Mucosa of stomach (tissue), 1 donor: ENCODE measurements around the gene TTC27.
"Not testable (repeated sequence)": the region's sequence is repeated elsewhere in the genome, so short reads cannot be mapped to it uniquely, and the experiment has no call there.

Source experiments
- H3K27me3 ChIP-seq: one replicate; pipeline ENCODE4 v1.7.0; 2013; ENCODE audit warnings: mild to moderate bottlenecking, low read length; ENCODE audit not compliant: control insufficient read depth, insufficient read depth
- H3K36me3 ChIP-seq: one replicate; pipeline ENCODE4 v1.7.0; 2013; ENCODE audit warnings: low read length; ENCODE audit not compliant: control insufficient read depth, insufficient read depth
- H3K4me1 ChIP-seq: one replicate; pipeline ENCODE4 v1.7.0; 2013; ENCODE audit warnings: mild to moderate bottlenecking, low read length; ENCODE audit not compliant: control insufficient read depth, insufficient read depth
- H3K4me3 ChIP-seq: one replicate; pipeline ENCODE4 v1.7.0; 2013; ENCODE audit warnings: low read length
- H3K9ac ChIP-seq: one replicate; pipeline ENCODE4 v1.7.0; 2013; ENCODE audit warnings: mild to moderate bottlenecking, low read length, moderate library complexity
- H3K9me3 ChIP-seq: one replicate; pipeline ENCODE4 v1.7.0; 2013; ENCODE audit warnings: mild to moderate bottlenecking, low read length, moderate library complexity; ENCODE audit not compliant: control insufficient read depth
- donor health status: Pancreatic carcinoma.

The TTC27 gene

DNA sequence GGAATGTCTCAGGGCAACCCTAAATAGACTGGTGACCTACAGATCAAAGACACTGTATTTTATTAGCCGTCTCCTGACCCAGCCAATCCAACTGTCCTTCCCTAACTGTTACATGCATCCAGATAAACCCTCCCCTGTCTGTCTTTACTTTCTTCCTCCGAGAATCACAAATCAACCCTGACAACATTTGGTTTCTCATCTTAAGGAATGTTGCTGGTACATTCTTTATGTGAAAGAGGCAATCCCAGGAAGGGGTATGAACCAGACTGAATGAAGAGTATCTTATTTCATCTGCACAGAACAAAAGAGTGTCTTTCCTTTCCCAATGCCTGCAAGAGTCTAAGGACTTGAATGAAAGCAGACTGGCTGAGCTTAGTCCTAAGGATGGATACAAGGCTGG, 205.0 kb downstream of the TTC27 start:
- peaks cover 5% of the 10 kb centered on the region for H3K4me1 ChIP-seq
- H3K27me3 ChIP-seq: no peaks in the 10 kb centered on the region
- no peaks in the 10 kb centered on the region for H3K9me3 ChIP-seq
- no peak overlapping the region for H3K9ac ChIP-seq
- no peaks in the 10 kb centered on the region for H3K36me3 ChIP-seq
- H3K4me3 ChIP-seq: no peak overlapping the region

DNA sequence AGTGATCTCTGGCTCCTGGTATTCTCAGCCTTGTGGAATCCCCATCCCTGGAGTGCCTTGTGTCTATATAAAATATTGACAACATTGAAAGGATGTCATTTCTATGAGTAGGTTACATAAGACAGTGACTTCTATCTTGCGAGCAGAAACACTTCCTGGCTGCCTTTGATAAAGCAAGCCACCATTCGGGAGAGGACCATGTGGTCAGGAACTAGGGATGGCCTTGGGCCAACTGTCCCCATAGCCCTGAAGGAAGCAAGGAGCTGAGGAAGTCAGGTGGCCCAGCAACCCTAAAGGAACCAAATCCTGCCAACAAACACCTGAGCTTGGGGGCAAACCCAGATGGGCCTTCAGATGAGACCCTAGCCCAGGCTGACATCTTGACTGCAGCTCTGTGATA, 205.9 kb downstream of the TTC27 start:
- no peaks in the 10 kb centered on the region for H3K9me3 ChIP-seq
- H3K27me3 ChIP-seq: no peaks in the 10 kb centered on the region
- no peaks in the 10 kb centered on the region for H3K36me3 ChIP-seq
- H3K4me3 ChIP-seq: no peak overlapping the region
- H3K4me1 ChIP-seq: peaks cover 9% of the 10 kb centered on the region
- H3K9ac ChIP-seq: no peak overlapping the region

DNA sequence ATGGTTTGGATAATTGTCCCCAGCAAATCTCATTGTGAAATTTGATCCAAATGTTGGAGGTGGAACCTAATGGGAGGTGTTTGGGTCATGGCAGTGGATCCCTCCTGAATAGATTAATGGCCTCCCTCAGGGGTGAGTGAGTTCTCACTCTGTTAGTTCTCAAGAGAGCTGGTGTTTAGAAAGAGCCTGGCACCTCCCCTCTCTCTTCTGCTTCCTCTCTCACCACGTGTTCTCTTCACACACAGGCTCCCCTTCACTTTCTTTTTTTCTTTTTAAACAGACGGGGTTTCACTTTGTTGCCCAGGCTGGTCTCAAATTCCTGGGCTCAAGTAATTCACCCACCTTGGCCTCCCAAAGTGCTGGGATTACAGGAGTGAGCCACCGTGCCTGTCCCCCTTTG, 207.3 kb downstream of the TTC27 start:
- no peaks in the 10 kb centered on the region for H3K27me3 ChIP-seq
- H3K4me3 ChIP-seq: no peak overlapping the region
- H3K9ac ChIP-seq: no peak overlapping the region
- H3K36me3 ChIP-seq: no peaks in the 10 kb centered on the region
- peaks cover 9% of the 10 kb centered on the region for H3K4me1 ChIP-seq
- H3K9me3 ChIP-seq: no peaks in the 10 kb centered on the region

DNA sequence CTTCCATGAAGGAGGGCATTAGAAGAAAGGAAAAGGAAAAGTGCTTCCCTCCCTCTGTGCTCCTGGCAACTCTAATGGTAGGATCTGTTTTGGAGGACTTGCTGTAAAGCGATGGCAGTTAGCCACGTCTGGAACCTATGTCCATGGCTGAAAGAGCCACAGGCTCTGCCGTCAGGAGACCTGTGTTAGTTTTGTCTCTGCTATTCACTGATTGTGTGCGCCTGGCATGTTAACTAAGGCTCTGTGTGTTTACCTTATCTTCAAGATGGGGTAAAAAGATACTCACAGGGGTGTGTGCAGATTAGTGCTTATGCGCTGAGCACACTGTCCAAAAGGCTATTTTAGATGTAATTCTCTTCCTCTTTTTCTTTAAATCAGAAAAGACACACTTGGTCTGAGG, 209.1 kb downstream of the TTC27 start:
- no peak overlapping the region for H3K9ac ChIP-seq
- H3K4me3 ChIP-seq: no peak overlapping the region
- no peaks in the 10 kb centered on the region for H3K27me3 ChIP-seq
- H3K36me3 ChIP-seq: no peaks in the 10 kb centered on the region
- H3K4me1 ChIP-seq: peaks cover 9% of the 10 kb centered on the region
- H3K9me3 ChIP-seq: no peaks in the 10 kb centered on the region

DNA sequence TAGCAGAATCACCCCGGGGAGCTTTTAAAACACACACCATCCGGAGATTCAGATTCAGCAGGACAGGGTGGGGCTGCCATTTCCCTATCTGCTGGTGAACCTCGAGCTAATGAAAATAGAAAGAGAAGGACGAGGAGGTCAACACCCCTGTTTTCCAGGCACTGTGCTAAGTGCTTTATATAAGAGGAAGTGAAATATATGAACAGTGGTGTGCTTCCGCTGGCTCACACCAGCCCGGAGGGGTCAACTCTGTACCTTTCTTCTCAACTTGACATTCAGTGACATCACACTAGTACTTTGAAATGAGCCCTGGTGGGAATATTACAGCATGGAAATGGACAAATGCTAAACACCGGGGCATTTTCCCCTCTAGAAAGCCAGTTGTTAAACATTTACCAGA, 210.6 kb downstream of the TTC27 start:
- Histone ChIP-seq H3K36me3 (no peaks in the 10 kb centered on the region), H3K9me3 (no peaks in the 10 kb centered on the region), H3K27me3 (no peaks in the 10 kb centered on the region)

DNA sequence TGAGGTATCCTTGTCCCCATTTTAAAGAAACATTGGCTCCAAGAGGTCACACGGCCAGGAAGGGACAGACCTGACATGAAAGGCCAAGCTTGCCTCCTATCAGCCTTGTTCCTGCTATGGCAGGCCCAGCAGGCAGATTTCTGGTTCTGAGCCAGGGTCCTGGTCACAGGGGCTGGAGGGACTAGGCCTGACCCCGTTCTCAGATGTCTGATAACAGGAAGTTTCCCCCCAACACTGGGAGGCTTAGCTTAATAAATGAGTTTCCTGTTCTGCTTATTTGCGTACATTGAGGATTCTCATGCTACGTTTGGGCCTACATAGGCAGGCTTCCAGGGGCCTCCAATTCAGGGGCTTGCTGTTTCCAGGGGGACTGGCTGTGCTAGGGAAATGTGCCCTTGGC, 211.1 kb downstream of the TTC27 start:
- H3K36me3 ChIP-seq: no peaks in the 10 kb centered on the region
- H3K4me3 ChIP-seq: no peak overlapping the region
- no peaks in the 10 kb centered on the region for H3K9me3 ChIP-seq
- H3K27me3 ChIP-seq: no peaks in the 10 kb centered on the region
- H3K9ac ChIP-seq: no peak overlapping the region
- H3K4me1 ChIP-seq: peaks cover 9% of the 10 kb centered on the region

More for the DNA sequence above, 210.6 kb downstream of the TTC27 start:
- no peak overlapping the region for H3K4me3 ChIP-seq
- no peak overlapping the region for H3K9ac ChIP-seq
- H3K4me1 ChIP-seq: peaks cover 9% of the 10 kb centered on the region

DNA sequence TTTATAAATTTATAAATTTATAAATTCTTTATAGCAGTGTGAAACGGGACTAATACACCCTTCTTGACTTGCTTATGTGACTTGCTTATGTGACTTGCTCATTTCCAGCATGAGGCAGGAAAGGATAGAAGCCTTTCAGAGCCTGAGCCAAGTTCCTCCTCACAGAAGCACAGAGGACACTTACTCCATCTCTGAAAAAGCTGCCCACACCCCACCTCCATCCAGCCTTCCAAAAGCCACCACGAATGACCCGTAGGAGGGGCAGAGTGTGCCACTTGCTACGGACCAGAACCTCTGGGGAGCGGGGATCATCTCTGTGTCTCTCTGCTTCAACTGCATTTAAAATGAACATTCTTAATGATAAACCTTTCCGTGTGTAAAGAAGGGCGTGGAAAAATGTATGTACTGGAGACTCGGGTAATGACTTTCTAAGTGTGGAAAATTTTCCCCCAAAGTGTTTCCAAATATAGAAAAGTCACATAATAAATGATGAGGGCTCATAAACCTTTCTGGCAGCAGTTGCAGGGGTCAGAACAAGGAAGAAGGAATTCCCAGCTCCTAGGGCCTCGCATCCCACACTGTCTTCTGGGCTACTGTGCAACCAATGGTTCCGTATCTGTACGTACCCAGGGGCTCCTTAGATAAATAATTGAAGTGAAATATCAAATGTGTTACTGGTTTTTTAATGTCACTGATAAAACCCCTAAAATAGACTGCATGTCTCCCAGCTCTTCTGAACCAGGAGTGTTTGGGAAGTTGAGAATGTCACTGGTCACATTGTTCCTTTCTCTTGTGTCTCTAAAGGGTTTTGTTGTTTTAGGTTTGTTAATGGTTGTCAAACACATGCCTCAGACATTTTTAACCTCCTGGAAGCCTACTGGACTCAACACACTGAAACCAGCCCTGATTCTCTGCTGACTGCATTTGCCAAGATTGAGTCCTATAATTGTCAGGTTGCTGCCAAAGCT, 214.4 kb downstream of the TTC27 start:
- Histone ChIP-seq H3K4me1 (peaks cover 5% of the 10 kb centered on the region), H3K9me3 (no peaks in the 10 kb centered on the region)

DNA sequence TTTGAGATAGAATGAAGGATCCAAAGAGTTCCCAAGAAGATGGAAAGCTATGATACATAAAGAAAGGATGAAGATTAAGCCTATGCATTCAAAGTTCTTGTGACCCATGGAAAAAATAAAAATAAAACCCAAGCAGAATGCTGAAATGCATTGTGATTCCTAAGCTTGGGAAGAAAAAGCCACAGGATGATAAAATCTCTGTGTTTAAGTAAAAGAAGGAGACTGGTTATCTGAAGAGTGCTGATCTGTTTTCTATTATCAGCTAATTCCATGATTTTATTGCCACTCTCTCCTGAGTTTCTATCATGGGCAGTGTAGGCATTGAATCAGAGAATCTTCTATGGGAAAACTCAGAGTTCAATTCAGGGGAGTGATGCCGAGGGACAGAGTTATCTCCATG, 215.8 kb downstream of the TTC27 start:
- H3K27me3 ChIP-seq: no peaks in the 10 kb centered on the region
- no peak overlapping the region for H3K4me3 ChIP-seq
- no peaks in the 10 kb centered on the region for H3K9me3 ChIP-seq
- no peaks in the 10 kb centered on the region for H3K4me1 ChIP-seq
- H3K9ac ChIP-seq: no peak overlapping the region
- H3K36me3 ChIP-seq: no peaks in the 10 kb centered on the region

More for the DNA sequence above, 214.4 kb downstream of the TTC27 start:
- Histone ChIP-seq H3K4me3 (no peak overlapping the region), H3K36me3 (no peaks in the 10 kb centered on the region), H3K9ac (no peak overlapping the region), H3K27me3 (no peaks in the 10 kb centered on the region)

DNA sequence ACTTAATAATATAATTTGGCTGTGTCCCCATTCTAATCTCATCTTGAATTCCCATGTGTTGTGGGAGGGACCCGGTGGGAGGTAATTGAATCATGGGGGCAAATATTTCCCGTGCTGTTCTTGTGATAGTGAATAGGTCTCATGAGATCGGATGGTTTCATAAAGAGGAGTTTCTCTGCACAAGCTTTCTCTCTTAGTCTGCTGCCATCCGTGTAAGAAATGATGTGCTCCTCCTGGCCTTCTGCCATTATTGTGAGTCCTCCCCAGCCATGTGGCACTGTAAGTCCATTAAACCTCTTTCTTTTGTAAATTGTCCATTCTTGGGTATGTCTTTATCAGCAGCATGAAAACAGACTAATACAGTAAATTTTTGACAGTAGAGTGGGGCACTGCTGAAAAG, 216.4 kb downstream of the TTC27 start:
- H3K4me1 ChIP-seq: no peaks in the 10 kb centered on the region
- H3K27me3 ChIP-seq: no peaks in the 10 kb centered on the region
- no peak overlapping the region for H3K4me3 ChIP-seq

DNA sequence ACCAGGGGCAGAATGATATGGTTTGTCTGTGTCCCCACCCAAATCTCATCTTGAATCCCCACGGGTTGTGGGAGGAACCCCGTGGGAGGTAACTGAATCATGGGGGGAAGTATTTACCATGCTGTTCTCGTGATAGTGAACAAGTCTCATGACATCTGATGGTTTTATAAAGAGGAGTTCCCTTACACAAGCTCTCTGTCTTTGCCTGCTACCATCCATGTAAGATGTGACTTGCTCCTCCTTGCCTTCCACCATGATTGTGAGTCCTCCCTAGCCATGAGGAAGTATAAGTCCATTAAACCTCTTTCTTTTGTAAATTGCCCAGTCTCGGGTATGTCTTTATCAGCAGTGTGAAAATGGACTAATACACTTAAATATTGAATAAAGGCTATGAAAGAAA, 218.4 kb downstream of the TTC27 start:
- H3K4me3 ChIP-seq, H3K9ac ChIP-seq, H3K4me1 ChIP-seq, H3K36me3 ChIP-seq, H3K27me3 ChIP-seq, H3K9me3 ChIP-seq: not testable (repeated sequence)

More for the DNA sequence above, 216.4 kb downstream of the TTC27 start:
- H3K36me3 ChIP-seq: no peaks in the 10 kb centered on the region
- H3K9ac ChIP-seq: no peak overlapping the region
- no peaks in the 10 kb centered on the region for H3K9me3 ChIP-seq

DNA sequence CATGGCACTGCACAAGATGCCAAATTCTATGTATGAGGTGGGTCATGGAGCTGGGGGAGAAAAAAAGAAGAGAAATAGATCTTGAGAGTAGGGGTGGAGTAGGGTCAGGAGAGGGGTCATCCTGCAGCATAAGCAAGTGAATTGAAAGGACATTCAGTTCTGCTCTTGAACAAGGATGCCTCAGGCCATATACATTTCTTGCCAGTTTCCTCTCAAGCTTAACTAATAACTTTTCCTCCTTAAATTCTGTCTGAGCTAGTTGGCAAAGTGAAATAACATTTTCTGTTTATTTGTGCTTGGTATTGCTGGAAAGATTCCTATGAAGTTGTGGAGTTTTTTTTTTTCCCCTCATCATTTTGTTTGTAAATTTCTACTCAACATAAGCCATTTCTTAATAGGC, 219.9 kb downstream of the TTC27 start:
- Histone ChIP-seq H3K4me1 (no peaks in the 10 kb centered on the region), H3K4me3 (no peak overlapping the region), H3K9me3 (no peaks in the 10 kb centered on the region), H3K9ac (no peak overlapping the region), H3K27me3 (no peaks in the 10 kb centered on the region), H3K36me3 (no peaks in the 10 kb centered on the region)

DNA sequence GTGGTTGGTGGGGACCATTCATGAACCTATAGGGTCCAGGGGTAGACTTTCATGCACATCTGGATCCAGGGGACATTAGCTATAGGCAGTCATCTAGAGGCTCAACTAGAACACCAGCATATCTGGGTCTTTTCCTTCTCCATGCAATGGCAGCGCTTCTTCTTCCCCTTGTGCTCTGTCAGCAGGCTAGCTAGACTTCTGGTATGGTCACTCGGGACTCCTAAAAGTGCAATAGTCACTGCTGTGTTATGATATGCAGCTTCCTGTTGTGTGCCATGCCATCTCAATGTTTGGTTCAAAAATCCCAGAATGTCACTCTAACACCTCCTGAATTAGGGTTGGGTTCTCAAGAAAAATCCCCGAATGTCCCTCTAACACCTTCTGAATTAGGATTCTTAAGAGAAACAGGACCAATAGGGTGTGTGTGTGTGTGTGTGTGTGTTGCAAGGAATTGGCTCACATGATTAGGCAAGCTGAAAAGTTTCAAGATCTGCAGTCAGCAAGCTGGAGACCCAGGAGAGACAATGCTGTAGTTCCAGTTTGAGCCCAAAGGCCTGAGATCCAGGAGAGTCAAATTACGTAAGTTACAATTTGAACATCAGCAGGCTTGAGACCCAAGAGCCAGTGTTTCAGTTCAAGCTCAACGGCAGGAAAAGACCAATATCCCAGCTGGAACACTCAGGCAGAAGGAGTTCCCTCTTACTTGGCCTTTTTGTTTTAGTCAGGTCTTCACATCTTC, 221.8 kb downstream of the TTC27 start:
- Histone ChIP-seq H3K4me3 (no peak overlapping the region), H3K36me3 (no peaks in the 10 kb centered on the region), H3K4me1 (no peaks in the 10 kb centered on the region), H3K27me3 (no peaks in the 10 kb centered on the region), H3K9ac (no peak overlapping the region), H3K9me3 (no peaks in the 10 kb centered on the region)
